GM21515 (cell line): Measurements from ENCODE around the gene GNAT2.

ENCODE experiments used
- ATAC-seq: cut with Tn5 transposase; IDR thresholded peaks from one replicate; pipeline ENCODE4 v1.9.1; 2021; ENCODE audit not compliant: unreplicated experiment

Gene GNAT2

DNA sequence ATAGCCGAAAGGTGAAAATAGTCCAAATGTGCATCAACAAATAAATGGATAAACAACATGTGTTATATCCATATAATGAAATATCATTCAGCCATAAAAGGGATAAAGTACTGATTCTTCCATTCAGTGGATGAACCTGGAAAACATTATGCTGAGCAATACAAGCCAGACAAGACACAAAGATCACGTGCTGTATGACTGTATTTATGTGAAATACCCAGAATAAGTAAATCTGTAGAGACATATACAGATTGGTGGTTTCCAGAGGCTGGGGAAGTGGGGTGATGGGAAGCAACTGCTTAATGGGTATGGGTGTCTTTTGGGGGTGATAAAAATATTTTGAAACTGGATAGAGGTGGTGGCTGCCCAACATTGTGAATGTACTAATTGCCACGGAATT, 23.2 kb upstream of the GNAT2 start:
- ATAC-seq: no peak

DNA sequence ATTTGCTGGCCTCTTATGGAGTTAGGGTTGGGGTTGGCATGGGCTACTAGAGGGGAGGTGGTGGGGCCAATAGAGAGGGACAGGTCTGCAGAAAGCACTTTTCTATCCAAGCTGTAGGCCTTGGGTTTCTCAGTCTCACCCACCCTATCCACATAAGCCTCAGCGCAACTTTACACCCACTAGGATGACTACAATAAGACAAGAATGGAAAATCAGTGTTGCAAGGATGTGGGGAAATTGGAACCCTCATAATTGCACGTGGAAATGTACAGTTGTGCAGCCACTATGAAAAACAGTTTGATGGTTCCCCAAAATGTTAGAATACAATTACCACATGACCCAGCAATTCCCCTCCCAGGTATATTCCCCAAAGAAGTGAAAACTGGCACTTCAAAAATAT, 22.4 kb upstream of the GNAT2 start:
- ATAC-seq: no peak

DNA sequence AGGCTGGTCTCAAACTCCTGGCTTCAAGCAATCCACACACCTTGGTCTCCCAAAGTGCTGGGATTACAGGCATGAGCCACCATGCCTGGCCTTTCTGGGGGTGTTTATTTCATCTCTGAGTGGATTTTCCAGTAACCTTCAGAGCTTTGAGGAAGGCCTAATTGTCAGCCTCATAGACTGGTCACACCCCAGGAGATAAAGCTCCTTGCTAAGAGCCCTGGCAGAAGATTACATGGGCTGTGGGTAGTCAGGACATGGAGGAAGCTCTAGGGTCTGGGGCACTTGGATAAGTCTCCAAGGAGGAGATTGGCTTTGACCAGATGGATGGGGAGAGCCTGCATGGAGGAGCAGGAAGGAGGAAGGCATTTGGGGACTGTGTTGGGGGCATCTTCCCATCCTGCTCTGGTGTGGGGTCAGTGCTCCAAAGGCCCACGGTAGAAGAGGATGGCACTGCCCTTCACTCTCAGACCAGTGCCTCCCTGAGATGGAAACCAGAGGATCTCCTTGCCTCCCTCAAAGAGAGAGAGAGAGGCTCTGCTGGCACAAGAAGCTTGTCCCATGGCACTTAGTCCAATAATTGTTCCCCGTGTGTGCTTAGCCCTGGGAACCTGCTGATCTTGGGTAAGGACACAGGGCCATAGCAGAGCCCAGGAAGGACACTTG, 21.8 kb upstream of the GNAT2 start:
- no peak for ATAC-seq

DNA sequence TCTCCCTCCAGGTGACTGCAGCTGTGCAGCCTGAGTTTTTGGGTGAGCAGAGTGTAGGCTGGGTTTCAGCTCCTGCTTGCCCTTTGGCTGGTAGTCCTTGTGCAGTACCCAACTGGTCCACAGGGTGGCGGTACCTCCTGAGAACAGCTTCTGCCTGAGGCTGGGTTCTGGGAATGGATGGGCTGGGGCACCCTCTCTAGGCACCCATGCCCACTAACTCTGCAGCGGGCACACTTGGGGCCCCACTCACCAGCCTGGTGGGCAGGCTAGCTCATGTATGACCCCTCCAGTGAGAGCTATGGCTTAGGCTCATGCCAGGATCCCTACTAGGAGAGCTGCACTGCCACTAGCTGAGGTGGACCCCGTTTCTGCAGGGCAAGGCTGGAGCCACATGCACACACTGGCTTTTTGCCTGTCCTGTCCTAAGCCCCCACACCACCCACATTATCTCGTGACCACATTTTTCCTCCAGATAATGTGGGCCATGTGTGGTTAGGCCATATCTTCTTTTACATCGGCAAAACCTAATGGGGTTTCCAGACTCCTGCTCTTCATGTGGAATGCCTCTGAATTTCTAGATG, 21.0 kb upstream of the GNAT2 start:
- no peak for ATAC-seq

DNA sequence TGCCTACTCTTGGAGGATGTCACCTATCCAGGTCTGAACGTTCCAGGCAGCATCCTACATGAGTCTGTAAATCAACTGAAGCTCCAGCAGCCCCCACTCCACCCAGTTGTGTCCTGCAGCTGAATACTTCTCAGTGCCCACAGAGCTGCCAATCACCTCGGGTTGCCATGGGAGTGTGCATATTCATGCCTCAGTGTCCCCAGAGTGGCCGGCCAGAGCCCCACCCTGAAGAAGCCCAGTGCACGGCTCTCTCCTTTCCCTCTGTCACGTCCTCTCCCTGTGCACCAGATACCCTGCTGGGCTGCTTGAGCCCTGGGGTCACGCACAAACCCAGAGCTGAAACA, 20.4 kb upstream of the GNAT2 start:
- no peak for ATAC-seq

DNA sequence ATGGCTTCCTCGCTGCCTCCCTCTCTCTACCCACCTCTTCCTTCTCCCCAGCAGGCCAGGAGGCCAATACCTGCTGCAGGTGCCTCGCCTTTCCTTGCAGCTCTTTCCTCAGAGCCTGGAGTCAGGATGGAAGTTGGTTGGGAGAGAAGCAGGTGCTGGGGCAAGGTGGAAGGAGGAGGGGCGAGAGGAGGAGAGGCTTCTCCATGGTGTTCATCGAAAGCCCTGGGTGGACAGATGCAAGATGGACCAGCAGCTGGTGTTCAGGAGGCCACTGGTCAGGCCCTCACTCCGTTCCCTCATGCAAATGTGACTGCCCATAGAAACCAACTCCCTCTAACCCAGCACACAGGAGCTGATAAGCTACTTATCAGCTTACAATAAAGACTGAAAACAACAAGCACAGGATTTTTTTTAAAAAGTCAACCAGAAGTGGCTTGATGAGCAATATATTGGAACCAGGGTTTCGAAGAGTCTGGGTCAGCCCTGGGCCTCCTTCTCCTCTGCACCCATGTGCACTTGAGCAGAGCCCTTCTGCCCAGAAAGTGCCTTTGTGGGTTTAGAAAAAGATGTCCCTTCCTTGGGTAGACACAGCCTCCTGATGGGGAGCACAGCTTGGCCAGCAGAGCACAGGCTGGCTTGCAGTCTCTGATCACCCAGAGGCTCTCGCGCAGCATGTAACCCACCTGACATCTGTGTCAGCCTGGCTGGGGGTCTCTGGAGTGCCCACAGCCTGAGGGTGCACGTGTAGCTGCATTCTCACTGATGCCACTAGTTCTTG, 19.8 kb upstream of the GNAT2 start:
- no peak for ATAC-seq

GRCh38 chr1:109637446-109637845, 18.0 kb upstream of the GNAT2 start:
- no peak for ATAC-seq

- no peak for ATAC-seq
Observed at GRCh38 chr1:109636201-109636952, 17.0 kb upstream of the GNAT2 start.

DNA sequence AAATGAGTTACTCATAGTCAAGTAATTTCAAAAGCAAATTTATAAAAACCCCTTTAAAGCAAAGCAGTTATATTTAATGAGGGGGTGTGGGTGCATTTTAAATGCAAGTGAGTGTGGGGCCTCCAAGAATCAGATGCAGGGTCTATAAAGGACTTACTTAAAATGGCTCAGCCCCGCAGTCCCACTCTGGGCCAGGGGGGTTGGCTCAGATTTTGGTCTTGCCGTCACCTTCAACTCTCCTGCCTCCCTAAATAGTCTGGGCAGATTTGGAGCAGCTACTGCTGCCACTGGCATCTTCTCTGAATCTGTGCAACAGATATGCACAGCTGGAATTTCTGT, 16.4 kb upstream of the GNAT2 start:
- no peak for ATAC-seq

DNA sequence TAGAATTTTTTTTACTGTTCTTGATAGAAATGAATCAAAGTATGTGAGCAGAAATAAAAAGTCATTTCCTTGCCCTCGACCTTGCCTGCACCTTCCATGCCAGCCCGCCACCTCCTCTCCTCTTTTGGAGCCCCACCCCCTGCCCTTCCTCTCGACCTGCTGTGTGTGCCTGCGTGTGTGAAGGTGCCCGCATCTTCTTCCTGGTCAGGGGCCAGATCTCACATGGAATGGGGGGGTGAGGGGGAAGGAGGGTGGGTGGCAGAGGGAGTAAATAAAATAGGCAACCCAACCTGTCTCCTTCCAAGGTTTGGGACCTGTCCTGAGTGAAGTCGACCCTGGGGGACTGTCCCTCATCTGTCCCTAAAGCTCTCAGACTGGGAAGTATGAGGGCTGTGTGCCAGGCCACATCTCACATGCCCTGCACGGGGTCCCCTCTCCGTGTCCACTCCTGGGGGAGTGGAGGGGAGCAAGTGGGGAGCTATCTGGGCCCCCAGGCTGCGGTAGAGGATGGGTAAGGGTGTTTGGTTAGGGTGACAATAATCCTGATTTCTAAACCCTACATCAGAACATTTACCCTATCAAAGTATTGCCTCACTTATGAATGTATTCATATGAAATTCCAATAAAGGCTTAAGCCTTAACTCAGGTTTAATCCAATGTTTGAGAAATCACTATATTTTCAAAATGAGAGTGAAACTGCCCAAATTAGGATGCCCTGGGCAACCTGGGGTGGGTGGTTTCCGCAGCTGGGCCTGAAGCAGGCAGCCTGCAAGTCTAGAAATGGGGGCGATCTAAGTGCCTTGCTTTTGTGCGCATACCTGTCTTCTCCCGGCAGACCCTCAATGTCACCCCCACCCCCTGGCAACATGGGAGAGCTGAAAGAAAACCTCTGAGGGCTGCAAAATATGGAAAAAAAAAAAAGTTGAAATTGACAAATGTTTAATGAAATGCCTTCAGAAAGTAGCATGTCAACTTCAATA, 15.6 kb upstream of the GNAT2 start:
- ATAC-seq: no peak

DNA sequence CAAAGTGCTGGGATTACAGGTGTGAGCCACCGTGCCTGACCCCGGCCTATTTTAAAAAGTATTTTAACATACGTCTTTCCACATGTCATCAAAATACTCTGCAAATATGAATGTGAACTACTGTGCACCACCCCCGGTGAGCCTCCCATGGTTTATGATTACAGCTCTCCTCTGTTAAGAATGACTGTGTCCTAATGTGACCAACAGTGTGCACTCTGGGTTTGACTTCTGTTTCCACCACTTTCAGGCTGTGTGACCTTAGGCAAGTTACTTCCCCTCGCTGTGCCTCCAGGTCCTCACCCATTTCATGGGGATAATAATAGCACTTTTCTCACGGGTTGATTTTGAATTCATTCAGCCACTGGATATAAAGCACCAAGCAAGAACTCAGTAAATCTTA, 14.9 kb upstream of the GNAT2 start:
- no peak for ATAC-seq

DNA sequence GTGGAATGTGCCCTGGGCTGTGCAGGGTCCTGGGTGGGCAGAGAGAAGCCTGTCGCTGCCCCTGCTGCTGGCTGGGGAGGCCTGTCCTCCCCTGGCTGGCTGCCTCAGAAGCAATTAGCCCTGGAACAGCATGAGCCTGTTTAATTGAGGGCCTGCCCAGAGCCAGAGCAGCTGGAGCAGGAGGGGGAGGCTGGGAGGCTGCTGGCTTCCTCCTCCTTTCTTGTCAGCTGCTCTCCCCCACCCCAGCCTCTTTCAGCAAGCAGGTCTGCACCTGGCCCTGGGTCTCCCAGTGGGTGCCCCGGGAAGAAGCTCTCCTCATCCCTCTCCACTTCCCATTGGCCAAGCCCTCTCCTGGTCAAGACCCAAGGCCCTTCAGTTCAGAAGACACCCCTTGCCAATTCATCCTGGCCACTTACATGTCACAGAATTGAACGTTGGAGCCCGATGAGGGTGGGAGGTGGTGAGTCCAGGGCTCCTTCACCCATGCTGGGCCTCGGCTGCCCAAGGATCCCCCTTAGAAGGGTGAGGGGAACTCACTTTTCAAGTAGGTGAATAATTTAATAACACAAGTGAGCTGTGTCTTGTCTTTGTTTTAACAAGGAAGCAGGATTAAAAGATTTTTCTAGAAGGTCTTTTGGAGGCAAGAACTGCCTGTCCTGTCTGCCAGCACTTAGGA, 13.4 kb upstream of the GNAT2 start:
- no peak for ATAC-seq

GRCh38 chr1:109631513-109632505, 12.4 kb upstream of the GNAT2 start:
- no peak for ATAC-seq

GRCh38 chr1:109630898-109631512, 11.6 kb upstream of the GNAT2 start:
- no peak for ATAC-seq

DNA sequence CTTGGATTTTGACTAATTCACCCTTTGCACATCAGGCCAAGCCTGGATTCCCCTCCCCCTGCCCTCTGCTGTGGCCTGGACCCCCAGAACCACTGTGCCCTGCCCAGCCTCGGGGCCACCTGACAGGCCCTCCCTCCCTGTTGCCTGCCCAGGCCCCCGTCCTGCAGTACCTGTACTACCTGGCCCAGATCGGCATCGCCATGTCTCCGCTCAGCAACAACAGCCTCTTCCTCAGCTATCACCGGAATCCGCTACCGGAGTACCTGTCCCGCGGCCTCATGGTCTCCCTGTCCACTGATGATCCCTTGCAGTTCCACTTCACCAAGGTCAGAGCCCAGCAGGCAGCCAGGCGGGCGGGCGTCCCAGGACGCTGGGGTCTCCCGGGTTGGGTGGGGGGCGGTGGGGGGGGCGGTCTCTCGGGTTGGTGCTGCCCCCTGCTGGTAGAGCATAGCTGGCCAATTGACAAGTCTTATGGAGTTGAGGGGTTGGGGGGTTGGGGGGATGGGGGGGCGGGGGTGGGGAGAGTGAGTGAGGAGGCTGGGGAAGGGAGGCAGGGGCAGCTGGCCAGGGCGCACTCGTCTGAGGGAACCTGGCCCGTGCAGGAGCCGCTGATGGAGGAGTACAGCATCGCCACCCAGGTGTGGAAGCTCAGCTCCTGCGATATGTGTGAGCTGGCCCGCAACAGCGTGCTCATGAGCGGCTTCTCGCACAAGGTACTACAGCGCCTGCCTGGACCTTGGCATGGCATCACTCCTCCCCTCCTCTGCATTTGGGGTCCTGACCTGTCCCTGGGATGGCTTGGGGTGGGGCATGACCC, 10.9 kb upstream of the GNAT2 start:
- ATAC-seq: no peak

- no peak for ATAC-seq
Observed at GRCh38 chr1:109629372-109630030, 10.1 kb upstream of the GNAT2 start.
